HG02571 (cell line): Measurements from ENCODE around the gene MYO3B.
"Not testable (repeated sequence)": the region's sequence is repeated elsewhere in the genome, so short reads cannot be mapped to it uniquely, and the experiment has no call there.

ENCODE experiments used
- ATAC-seq: cut with Tn5 transposase; IDR thresholded peaks from one replicate; pipeline ENCODE4 v1.9.1; 2021; ENCODE audit warnings: mild to moderate bottlenecking, moderate library complexity; ENCODE audit not compliant: unreplicated experiment

The MYO3B gene

GRCh38 chr2:170255971-170256370 is 78.0 kb downstream of the MYO3B start:
- no peak for ATAC-seq

GRCh38 chr2:170258382-170258781 is 80.4 kb downstream of the MYO3B start:
- no peak for ATAC-seq

GRCh38 chr2:170260188-170260587 is 82.2 kb downstream of the MYO3B start:
- ATAC-seq = no peak

GRCh38 chr2:170261566-170261965 is 83.6 kb downstream of the MYO3B start:
- ATAC-seq = no peak

GRCh38 chr2:170262343-170262742 is 84.4 kb downstream of the MYO3B start:
- no peak for ATAC-seq

- ATAC-seq = no peak
Observed at GRCh38 chr2:170262806-170263205, 84.9 kb downstream of the MYO3B start.

- not testable (repeated sequence) for ATAC-seq
Observed at GRCh38 chr2:170263728-170264521, 86.0 kb downstream of the MYO3B start.

- no peak for ATAC-seq
Observed at GRCh38 chr2:170264522-170264860, 86.5 kb downstream of the MYO3B start.

- no peak for ATAC-seq
Observed at GRCh38 chr2:170264865-170265264, 86.9 kb downstream of the MYO3B start.

- no peak for ATAC-seq
Observed at GRCh38 chr2:170265321-170265720, 87.4 kb downstream of the MYO3B start.

- ATAC-seq = no peak
Observed at GRCh38 chr2:170266358-170266757, 88.4 kb downstream of the MYO3B start.

- ATAC-seq = no peak
Observed at GRCh38 chr2:170267071-170267470, 89.1 kb downstream of the MYO3B start.

GRCh38 chr2:170270278-170270864 is 92.4 kb downstream of the MYO3B start:
- ATAC-seq = no peak

- ATAC-seq = no peak
Observed at GRCh38 chr2:170271340-170271739, 93.4 kb downstream of the MYO3B start.

- ATAC-seq = no peak
Observed at GRCh38 chr2:170276056-170276455, 98.1 kb downstream of the MYO3B start.

- ATAC-seq = no peak
Observed at GRCh38 chr2:170276925-170277629, 99.1 kb downstream of the MYO3B start.

- no peak for ATAC-seq
Observed at GRCh38 chr2:170277951-170278350, 100.0 kb downstream of the MYO3B start.

- ATAC-seq = not testable (repeated sequence)
Observed at GRCh38 chr2:170279615-170280014, 101.7 kb downstream of the MYO3B start.

GRCh38 chr2:170282851-170283250 is 104.9 kb downstream of the MYO3B start:
- no peak for ATAC-seq

- ATAC-seq = no peak
Observed at GRCh38 chr2:170284205-170284604, 106.3 kb downstream of the MYO3B start.

- no peak for ATAC-seq
Observed at GRCh38 chr2:170288859-170289258, 110.9 kb downstream of the MYO3B start.

- no peak for ATAC-seq
Observed at GRCh38 chr2:170291474-170291873, 113.5 kb downstream of the MYO3B start.
